GM10266 (cell line): ENCODE data around the gene PROX1.
"Not testable (repeated sequence)": the region's sequence is repeated elsewhere in the genome, so short reads cannot be mapped to it uniquely, and the experiment has no call there.

Experiments
- DNase-seq: peaks from one replicate; pipeline ENCODE4 v3.0.0; 2012; ENCODE audit errors: extremely low spot score
- TF ChIP-seq, protein P1 (sequence below): IDR thresholded peaks from 2 replicates; pipeline ENCODE4 v1.5.1; 2012; ENCODE audit warnings: mild to moderate bottlenecking, low read depth; ENCODE audit not compliant: control insufficient read depth, insufficient read depth; ENCODE audit errors: missing control alignments

The PROX1 gene

GRCh38 chr1:214085325-214085724 is 97.6 kb downstream of the PROX1 start:
- DNase-seq: no peak
- TF ChIP-seq, protein P1, sequence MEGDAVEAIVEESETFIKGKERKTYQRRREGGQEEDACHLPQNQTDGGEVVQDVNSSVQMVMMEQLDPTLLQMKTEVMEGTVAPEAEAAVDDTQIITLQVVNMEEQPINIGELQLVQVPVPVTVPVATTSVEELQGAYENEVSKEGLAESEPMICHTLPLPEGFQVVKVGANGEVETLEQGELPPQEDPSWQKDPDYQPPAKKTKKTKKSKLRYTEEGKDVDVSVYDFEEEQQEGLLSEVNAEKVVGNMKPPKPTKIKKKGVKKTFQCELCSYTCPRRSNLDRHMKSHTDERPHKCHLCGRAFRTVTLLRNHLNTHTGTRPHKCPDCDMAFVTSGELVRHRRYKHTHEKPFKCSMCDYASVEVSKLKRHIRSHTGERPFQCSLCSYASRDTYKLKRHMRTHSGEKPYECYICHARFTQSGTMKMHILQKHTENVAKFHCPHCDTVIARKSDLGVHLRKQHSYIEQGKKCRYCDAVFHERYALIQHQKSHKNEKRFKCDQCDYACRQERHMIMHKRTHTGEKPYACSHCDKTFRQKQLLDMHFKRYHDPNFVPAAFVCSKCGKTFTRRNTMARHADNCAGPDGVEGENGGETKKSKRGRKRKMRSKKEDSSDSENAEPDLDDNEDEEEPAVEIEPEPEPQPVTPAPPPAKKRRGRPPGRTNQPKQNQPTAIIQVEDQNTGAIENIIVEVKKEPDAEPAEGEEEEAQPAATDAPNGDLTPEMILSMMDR: no peak

DNA sequence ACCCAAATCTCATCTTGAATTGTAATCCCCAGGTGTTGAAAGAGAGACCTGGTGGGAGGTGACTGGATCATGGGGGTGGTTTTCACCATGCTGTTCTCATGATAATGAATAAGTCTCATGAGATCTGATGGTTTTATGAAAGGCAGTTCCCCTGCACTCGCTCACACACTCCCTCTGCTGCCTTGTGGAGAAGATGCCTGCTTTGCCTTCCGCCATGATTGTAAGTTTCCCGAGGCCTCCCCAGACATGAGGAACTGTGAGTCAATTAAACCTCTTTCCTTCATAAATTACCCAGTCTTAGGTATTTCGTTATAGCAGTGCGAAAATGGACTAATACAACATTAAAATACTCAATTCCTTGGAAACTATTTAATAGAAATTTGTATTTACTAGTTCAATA is 99.2 kb downstream of the PROX1 start:
- DNase-seq: no peak
- TF ChIP-seq, protein P1: no peak

- not testable (repeated sequence) for DNase-seq
These were observed 101.2 kb downstream of the PROX1 start for GRCh38 chr1:214089003-214089402.
